IMR-90 (cell line): ENCODE data around the gene CHRM3. TPM values are rescaled to one million over a fixed set of nuclear protein-coding genes. Genes with fewer than 3 reads are reported as not detected.

ENCODE experiments used
- ATAC-seq: fragments of 200-7000 bp; cut with Tn5 transposase; 2 replicates; pipeline ENCODE4 v1.9.1; 2020; ENCODE audit warnings: low read depth, mild to moderate bottlenecking, moderate library complexity
- BruUV-seq: library from RNA; stranded (reverse); fragments of 400-500 nt; replicated peaks from 2 replicates; lab custom pipeline; 2021; lab: Mats Ljungman, UMichigan
- CTCF ChIA-PET: fragments of 300-600 bp; formaldehyde crosslinking; extraction: SDS; loops from one replicate; lab custom pipeline; 2021; ENCODE audit warnings: antibody characterized with exemption; lab: Yijun Ruan, JAX
- POLR2A ChIA-PET: fragments of 300-600 bp; sonication (Branson Sonifier 250); formaldehyde crosslinking; loops from one replicate; lab custom pipeline; 2022; ENCODE audit warnings: antibody characterized with exemption; ENCODE audit not compliant: unreplicated experiment; lab: Charles Lee
- DNase-seq: peaks from one replicate; pipeline ENCODE4 v3.0.0; 2013
- H2AFZ ChIP-seq: replicated peaks from 2 replicates; pipeline ENCODE3; 2013; ENCODE audit warnings: low read length, mild to moderate bottlenecking; ENCODE audit not compliant: poor library complexity
- H2AK5ac ChIP-seq: 2 replicates; pipeline ENCODE4 v1.6.1; 2013; ENCODE audit warnings: low read depth, low read length, inconsistent platforms
- H2AK9ac ChIP-seq: replicated peaks from 2 replicates; pipeline ENCODE3; 2013; ENCODE audit warnings: mild to moderate bottlenecking, low read depth, low read length, moderate library complexity; ENCODE audit not compliant: poor library complexity
- H2BK120ac ChIP-seq: 2 replicates; pipeline ENCODE4 v1.6.1; 2013; ENCODE audit warnings: low read depth, low read length, inconsistent platforms
- H2BK15ac ChIP-seq: 3 replicates; pipeline ENCODE4 v1.6.1; 2013; ENCODE audit warnings: low read depth, low read length, inconsistent platforms
- H2BK20ac ChIP-seq: 2 replicates; pipeline ENCODE4 v1.6.1; 2013; ENCODE audit warnings: low read depth, mild to moderate bottlenecking, inconsistent platforms, low read length, moderate library complexity
- H2BK5ac ChIP-seq: 2 replicates; pipeline ENCODE4 v1.6.1; 2013; ENCODE audit warnings: mild to moderate bottlenecking, low read depth, low read length, inconsistent platforms; ENCODE audit not compliant: poor library complexity, severe bottlenecking
- H3K14ac ChIP-seq: replicated peaks from 2 replicates; pipeline ENCODE4 v1.6.1; 2013; ENCODE audit warnings: low read depth, low read length, inconsistent platforms
- H3K18ac ChIP-seq: 2 replicates; pipeline ENCODE4 v1.6.1; 2013; ENCODE audit warnings: low read depth, low read length, control low read depth
- H3K23ac ChIP-seq: 2 replicates; pipeline ENCODE4 v1.6.1; 2013; ENCODE audit warnings: low read depth, low read length, inconsistent platforms
- H3K27ac ChIP-seq: 2 replicates; pipeline ENCODE4 v1.5.1; 2013; ENCODE audit warnings: mild to moderate bottlenecking, control low read depth, low read length; ENCODE audit not compliant: insufficient read depth
- H3K27me3 ChIP-seq: 2 replicates; pipeline ENCODE4 v1.6.1; 2013; ENCODE audit warnings: low read length; ENCODE audit not compliant: control insufficient read depth, insufficient read depth
- H3K36me3 ChIP-seq: 2 replicates; pipeline ENCODE4 v1.6.1; 2013; ENCODE audit warnings: low read length, mixed read lengths; ENCODE audit not compliant: control insufficient read depth, insufficient read depth
- H3K4ac ChIP-seq: 2 replicates; pipeline ENCODE4 v1.6.1; 2013; ENCODE audit warnings: low read depth, low read length, inconsistent platforms
- H3K4me1 ChIP-seq: 2 replicates; pipeline ENCODE4 v1.6.1; 2013; ENCODE audit warnings: low read length, mixed read lengths; ENCODE audit not compliant: control insufficient read depth, insufficient read depth
- H3K4me2 ChIP-seq: 2 replicates; pipeline ENCODE4 v1.6.1; 2013; ENCODE audit warnings: low read depth, mild to moderate bottlenecking, control low read depth, low read length, moderate library complexity
- H3K4me3 ChIP-seq: 2 replicates; pipeline ENCODE4 v1.5.1; 2013; ENCODE audit warnings: low read depth, mild to moderate bottlenecking, control low read depth, low read length, moderate library complexity; ENCODE audit not compliant: insufficient read depth
- H3K56ac ChIP-seq: 2 replicates; pipeline ENCODE4 v1.6.1; 2013; ENCODE audit warnings: low read length, inconsistent platforms; ENCODE audit not compliant: insufficient read depth; ENCODE audit errors: extremely low read depth
- H3K79me1 ChIP-seq, 2 experiments: 2 replicates each; pipeline ENCODE4 v1.6.1; 2013; ENCODE audit warnings: low read length in 2 of 2, inconsistent platforms in 1 of 2, low read depth in 1 of 2
- H3K9ac ChIP-seq: 2 replicates; pipeline ENCODE4 v1.6.1; 2013; ENCODE audit warnings: low read depth, low read length, control low read depth
- H3K9me1 ChIP-seq: 2 replicates; pipeline ENCODE4 v1.6.1; 2013; ENCODE audit warnings: low read length, inconsistent platforms; ENCODE audit not compliant: insufficient read depth
- H3K9me3 ChIP-seq: 2 replicates; pipeline ENCODE4 v1.6.1; 2013; ENCODE audit warnings: low read length; ENCODE audit not compliant: control insufficient read depth, insufficient read depth
- H4K20me1 ChIP-seq: 2 replicates; pipeline ENCODE4 v1.6.1; 2013; ENCODE audit warnings: low read length, inconsistent platforms; ENCODE audit not compliant: insufficient read depth
- H4K5ac ChIP-seq: 2 replicates; pipeline ENCODE4 v1.6.1; 2013; ENCODE audit warnings: mild to moderate bottlenecking, low read depth, low read length, control low read depth
- H4K8ac ChIP-seq, 2 experiments: 2 replicates each; pipeline ENCODE4 v1.6.1; 2013; ENCODE audit warnings: low read depth in 2 of 2, low read length in 2 of 2, control low read depth in 1 of 2, inconsistent platforms in 1 of 2
- H4K91ac ChIP-seq: 2 replicates; pipeline ENCODE4 v1.6.1; 2013; ENCODE audit warnings: low read depth, low read length, inconsistent platforms; ENCODE audit not compliant: insufficient read depth
- BHLHE40 ChIP-seq: fragments of 150-350 bp; IDR thresholded peaks from 2 replicates; pipeline ENCODE4 v1.6.1; 2016; ENCODE audit warnings: mild to moderate bottlenecking, low read depth, low read length
- CEBPB ChIP-seq: IDR thresholded peaks from 2 replicates; pipeline ENCODE4 v1.6.1; 2012; ENCODE audit warnings: low read depth, low read length, improper control_type of control experiment
- CHD1 ChIP-seq: IDR thresholded peaks from 2 replicates; pipeline ENCODE4 v1.6.1; 2012; ENCODE audit warnings: low read depth, low read length, improper control_type of control experiment
- CTCF ChIP-seq: conservative IDR thresholded peaks from 2 replicates; pipeline ENCODE4 v1.5.1; 2012; ENCODE audit warnings: mild to moderate bottlenecking, low read depth, low read length, improper control_type of control experiment
- ELK1 ChIP-seq: fragments of 150-350 bp; IDR thresholded peaks from 2 replicates; pipeline ENCODE4 v1.6.1; 2016; ENCODE audit warnings: low read depth, mild to moderate bottlenecking, low read length, moderate library complexity, borderline replicate concordance
- FOS ChIP-seq: fragments of 150-350 bp; IDR thresholded peaks from 2 replicates; pipeline ENCODE4 v1.6.1; 2016; ENCODE audit warnings: low read depth, low read length
- MAFK ChIP-seq: IDR thresholded peaks from 2 replicates; pipeline ENCODE4 v1.6.1; 2012; ENCODE audit warnings: low read depth, low read length, improper control_type of control experiment
- MAZ ChIP-seq: IDR thresholded peaks from 2 replicates; pipeline ENCODE4 v1.6.1; 2012; ENCODE audit warnings: low read depth, mild to moderate bottlenecking, low read length, improper control_type of control experiment, moderate library complexity, borderline replicate concordance
- MXI1 ChIP-seq: IDR thresholded peaks from 2 replicates; pipeline ENCODE4 v1.6.1; 2012; ENCODE audit warnings: low read depth, mild to moderate bottlenecking, low read length, moderate library complexity, borderline replicate concordance
- NFE2L2 ChIP-seq: fragments of 150-350 bp; IDR thresholded peaks from 2 replicates; pipeline ENCODE4 v1.6.1; 2016; ENCODE audit warnings: low read depth, mild to moderate bottlenecking, low read length
- POLR2A ChIP-seq: IDR thresholded peaks from 2 replicates; pipeline ENCODE4 v1.6.1; 2012; ENCODE audit warnings: mild to moderate bottlenecking, low read depth, low read length
- RAD21 ChIP-seq: IDR thresholded peaks from 2 replicates; pipeline ENCODE4 v1.6.1; 2012; ENCODE audit warnings: low read length, improper control_type of control experiment
- RCOR1 ChIP-seq: IDR thresholded peaks from 2 replicates; pipeline ENCODE4 v1.6.1; 2012; ENCODE audit warnings: mild to moderate bottlenecking, low read length, improper control_type of control experiment; ENCODE audit not compliant: insufficient replicate concordance
- RFX5 ChIP-seq: IDR thresholded peaks from 2 replicates; pipeline ENCODE4 v1.8.0; 2012; ENCODE audit warnings: low read depth, mild to moderate bottlenecking, low read length, moderate library complexity
- SMC3 ChIP-seq: fragments of 150-350 bp; IDR thresholded peaks from 2 replicates; pipeline ENCODE4 v1.6.1; 2016; ENCODE audit warnings: low read depth, mild to moderate bottlenecking, antibody characterized with exemption, low read length, moderate library complexity
- USF2 ChIP-seq: fragments of 150-350 bp; IDR thresholded peaks from 2 replicates; pipeline ENCODE4 v1.6.1; 2017; ENCODE audit warnings: mild to moderate bottlenecking, antibody characterized with exemption, low read length, low read depth
- WGBS, 2 experiments: methylation state at CpG; one replicate each; pipeline versions ENCODE4 v1.1.5 to v1.1.7; 2013; ENCODE audit warnings: missing lambda C conversion rate in 2 of 2; ENCODE audit not compliant: insufficient read length in 1 of 2; ENCODE audit errors: extremely low coverage in 2 of 2; 5-methylcytosine and 5-hydroxymethylcytosine counted together
- dilution Hi-C: fragments of 300-500 bp; cut with HindIII; formaldehyde crosslinking; loops from one replicate; pipeline ENCODE4 v1.14.3; 2018; ENCODE audit warnings: low sequenced_read_pairs; ENCODE audit not compliant: unreplicated experiment
- in situ Hi-C: fragments of 300-500 bp; cut with MboI; formaldehyde crosslinking; loops from 3 replicates; pipeline ENCODE4 v1.14.3; 2019; ENCODE audit warnings: low sequenced_read_pairs, inconsistent platforms, mixed read lengths
- intact Hi-C: fragments of 100-400 bp; cut with micrococcal nuclease; formaldehyde crosslinking; loops from 2 replicates; pipeline ENCODE4 v1.10.0; 2022
- polyA plus RNA-seq, 3 experiments: library from polyadenylated mRNA; depleted of rRNA; stranded (reverse); fragments of >200 nt; gene quantifications; 2 replicates each; pipeline ENCODE4 v1.2.3, GENCODE V29; 2012; ENCODE audit warnings: low replicate concordance in 1 of 3
- total RNA-seq: library from RNA; depleted of rRNA; stranded (reverse); fragments of >200 nt; gene quantifications from 2 replicates; pipeline ENCODE4 v1.2.3, GENCODE V29; 2012

The CHRM3 gene
- total and polyA plus RNA-seq, 2 of the 4 experiments (the other 2 are of a cell fraction): not detected

GRCh38 chr1:239367196-239367810, 19.1 kb upstream of the CHRM3 start:
- H4K20me1 ChIP-seq: no peaks in the 10 kb centered on the region
- no peak overlapping the region for H4K8ac ChIP-seq
- H4K91ac ChIP-seq: no peak overlapping the region
- H3K9ac ChIP-seq: no peak overlapping the region
- H2BK120ac ChIP-seq: no peak overlapping the region
- no peak overlapping the region for H2BK5ac ChIP-seq
- no peak overlapping the region for H3K27ac ChIP-seq
- ChIA-PET POLR2A (no interaction called here), CTCF (no interaction called here)
- dilution Hi-C loops: no loop called here
- no peaks in the 10 kb centered on the region for H3K79me1 ChIP-seq
- H3K23ac ChIP-seq: no peak overlapping the region
- no peak overlapping the region for H2AFZ ChIP-seq
- H3K14ac ChIP-seq: no peak overlapping the region
- no peaks in the 10 kb centered on the region for H3K4me1 ChIP-seq
- 80% methylated on average over 1 of the region's 4 CpGs; no CpG with 5 or more reads in 1 of the 2 experiments for WGBS, 2 experiments
- H3K18ac ChIP-seq: no peak overlapping the region
- no peak overlapping the region for H4K5ac ChIP-seq
- no peak overlapping the region for H3K4ac ChIP-seq
- no peak overlapping the region for H2BK15ac ChIP-seq
- no peaks in the 10 kb centered on the region for H3K27me3 ChIP-seq
- no TSS peak for BruUV-seq
- no peak overlapping the region for H3K56ac ChIP-seq
- DNase-seq: no peak
- H3K9me1 ChIP-seq: no peaks in the 10 kb centered on the region
- intact Hi-C loops: no loop called here
- H3K9me3 ChIP-seq: peaks cover 4% of the 10 kb centered on the region
- H3K4me3 ChIP-seq: no peak overlapping the region
- ATAC-seq: no peak
- H3K36me3 ChIP-seq: no peaks in the 10 kb centered on the region
- in situ Hi-C loops: no loop called here
- no peak overlapping the region for H2AK9ac ChIP-seq
- TF ChIP-seq ELK1 (no peak), NFE2L2 (no peak), CHD1 (no peak), MXI1 (no peak), POLR2A (no peak), RFX5 (no peak), MAZ (no peak), USF2 (no peak), SMC3 (no peak), MAFK (no peak), CEBPB (no peak), RCOR1 (no peak), CTCF (no peak), FOS (no peak), RAD21 (no peak), BHLHE40 (no peak)
- H2BK20ac ChIP-seq: no peak overlapping the region
- no peak overlapping the region for H2AK5ac ChIP-seq
- no peak overlapping the region for H3K4me2 ChIP-seq
